ENCODE data around the gene N4BP3. TPM values are rescaled to one million over a fixed set of nuclear protein-coding genes. Genes with fewer than 3 reads are reported as not detected.

Gene N4BP3
- total RNA-seq, 1 donor from 2014 or later: 0.21 TPM

GRCh38 chr5:178155065-178155464, 41.7 kb downstream of the N4BP3 start:
- peaks cover 7 to 14% of the 10 kb centered on the region in 2 donors for H3K4me1 ChIP-seq
- no peaks in the 10 kb centered on the region for H3K27me3 ChIP-seq
- no peak overlapping the region for H3K4me3 ChIP-seq
- no peak overlapping the region for H3K27ac ChIP-seq
- H3K9me3 ChIP-seq: no peaks in the 10 kb centered on the region
- DNase-seq (ENCODE audit: low spot score in 2 of 2): no peak
- TF ChIP-seq CTCF (IDR thresholded peaks at IDR 0.05): no peak
- peaks cover 0 to 16% of the 10 kb centered on the region in 2 donors for H3K36me3 ChIP-seq
- intact Hi-C loops (cut with DNase I): loop anchor here (2.0 to 10.0 kb wide), 4 partner anchors 78 to 850 kb away; partner anchors contain the start of genes CLK4, PHYKPL, PRELID1 and RAB24

GRCh38 chr5:178160176-178160575, 46.8 kb downstream of the N4BP3 start:
- Histone ChIP-seq H3K4me1 (peaks cover 0 to 2% of the 10 kb centered on the region in 2 donors), H3K36me3 (no peaks in the 10 kb centered on the region), H3K27me3 (no peaks in the 10 kb centered on the region), H3K4me3 (no peak overlapping the region), H3K9me3 (no peaks in the 10 kb centered on the region), H3K27ac (no peak overlapping the region)
- no peak for TF ChIP-seq CTCF (IDR thresholded peaks at IDR 0.05)
- intact Hi-C loops (cut with DNase I): no loop called here
- DNase-seq (ENCODE audit: low spot score in 2 of 2): peak in 1 of 2 donors; percentile 25

- Histone ChIP-seq H3K27ac (no peak overlapping the region), H3K4me3 (no peak overlapping the region), H3K36me3 (no peaks in the 10 kb centered on the region), H3K9me3 (no peaks in the 10 kb centered on the region), H3K4me1 (peaks cover 0 to 2% of the 10 kb centered on the region in 2 donors), H3K27me3 (no peaks in the 10 kb centered on the region)
- TF ChIP-seq CTCF (IDR thresholded peaks at IDR 0.05): no peak
- intact Hi-C loops (cut with DNase I): no loop called here
- peak in 1 of 2 donors; percentile 22 for DNase-seq (ENCODE audit: low spot score in 2 of 2)
Observed at GRCh38 chr5:178162481-178162880, 49.1 kb downstream of the N4BP3 start.

- no peaks in the 10 kb centered on the region for H3K36me3 ChIP-seq
- peaks cover 0 to 2% of the 10 kb centered on the region in 2 donors for H3K4me1 ChIP-seq
- peak; percentile 15 to 90 for DNase-seq (ENCODE audit: low spot score in 2 of 2)
- H3K9me3 ChIP-seq: no peaks in the 10 kb centered on the region
- TF ChIP-seq CTCF (IDR thresholded peaks at IDR 0.05): peak; percentile 93 to 100 (median 98)
- no peaks in the 10 kb centered on the region for H3K27me3 ChIP-seq
- H3K27ac ChIP-seq: no peak overlapping the region
- H3K4me3 ChIP-seq: peak overlapping the region; percentile 8 to 23
- intact Hi-C loops (cut with DNase I): loop anchor here (1.0 kb wide), 1 partner anchor 88 kb away; no protein-coding TSS in a partner anchor
Observed at GRCh38 chr5:178163772-178164735, 50.7 kb downstream of the N4BP3 start.

GRCh38 chr5:178165581-178165980, 52.2 kb downstream of the N4BP3 start:
- intact Hi-C loops (cut with DNase I): no loop called here
- DNase-seq (ENCODE audit: low spot score in 2 of 2): no peak
- H3K36me3 ChIP-seq: no peaks in the 10 kb centered on the region
- no peaks in the 10 kb centered on the region for H3K27me3 ChIP-seq
- peaks cover 0 to 2% of the 10 kb centered on the region in 2 donors for H3K4me1 ChIP-seq
- no peak for TF ChIP-seq CTCF (IDR thresholded peaks at IDR 0.05)
- no peak overlapping the region for H3K4me3 ChIP-seq
- no peaks in the 10 kb centered on the region for H3K9me3 ChIP-seq
- H3K27ac ChIP-seq: no peak overlapping the region
